HEK293T (cell line): ENCODE measurements around the gene FBXW8.

ENCODE experiments used
- CTCF ChIA-PET: fragments of 350-600 bp; formaldehyde crosslinking; extraction: SDS; loops from one replicate; lab custom pipeline; 2021; ENCODE audit warnings: antibody characterized with exemption, inconsistent platforms; lab: Yijun Ruan, JAX
- POLR2A ChIA-PET: fragments of 350-600 bp; formaldehyde crosslinking; extraction: SDS; loops from one replicate; lab custom pipeline; 2020; ENCODE audit warnings: antibody characterized with exemption, inconsistent platforms; lab: Yijun Ruan, JAX
- DNase-seq: peaks from one replicate; pipeline ENCODE4 v3.0.0; 2012; ENCODE audit warnings: mixed read lengths; ENCODE audit errors: extremely low spot score
- ARNT ChIP-seq: fragments of 450-650 bp; IDR thresholded peaks from 2 replicates; pipeline ENCODE4 v1.6.1; 2017; ENCODE audit warnings: mild to moderate bottlenecking
- BHLHE40 ChIP-seq: fragments of 450-650 bp; IDR thresholded peaks from 2 replicates; pipeline ENCODE4 v1.6.1; 2016; ENCODE audit warnings: mild to moderate bottlenecking, moderate library complexity, borderline replicate concordance
- CTBP1 ChIP-seq: fragments of 450-650 bp; IDR thresholded peaks from 2 replicates; pipeline ENCODE4 v1.6.1; 2016; ENCODE audit warnings: borderline replicate concordance
- ELF4 ChIP-seq: fragments of 450-650 bp; IDR thresholded peaks from 2 replicates; pipeline ENCODE4 v1.6.1; 2017; ENCODE audit warnings: antibody characterized with exemption
- FOXA1 ChIP-seq: fragments of 450-650 bp; IDR thresholded peaks from 2 replicates; pipeline ENCODE4 v1.6.1; 2016; ENCODE audit warnings: mild to moderate bottlenecking
- FOXK2 ChIP-seq: fragments of 450-650 bp; IDR thresholded peaks from 2 replicates; pipeline ENCODE4 v1.6.1; 2016; ENCODE audit warnings: mild to moderate bottlenecking
- FOXM1 ChIP-seq: fragments of 450-650 bp; IDR thresholded peaks from 2 replicates; pipeline ENCODE4 v1.6.1; 2017; ENCODE audit warnings: mild to moderate bottlenecking, borderline replicate concordance
- HDGF ChIP-seq: fragments of 450-650 bp; IDR thresholded peaks from 2 replicates; pipeline ENCODE4 v1.6.1; 2017; ENCODE audit warnings: antibody characterized with exemption, borderline replicate concordance
- L3MBTL2 ChIP-seq: fragments of 450-650 bp; conservative IDR thresholded peaks from 2 replicates; pipeline ENCODE4 v1.6.1; 2016; ENCODE audit warnings: mild to moderate bottlenecking
- LEF1 ChIP-seq: fragments of 450-650 bp; IDR thresholded peaks from 2 replicates; pipeline ENCODE4 v1.6.1; 2017; ENCODE audit warnings: mild to moderate bottlenecking, borderline replicate concordance
- NFRKB ChIP-seq: fragments of 450-650 bp; IDR thresholded peaks from 2 replicates; pipeline ENCODE4 v1.6.1; 2016; ENCODE audit warnings: mild to moderate bottlenecking, moderate library complexity
- PKNOX1 ChIP-seq: fragments of 450-650 bp; IDR thresholded peaks from 2 replicates; pipeline ENCODE4 v1.6.1; 2016
- SP1 ChIP-seq: fragments of 450-650 bp; IDR thresholded peaks from 2 replicates; pipeline ENCODE4 v1.6.1; 2017
- SUZ12 ChIP-seq: fragments of 450-650 bp; IDR thresholded peaks from 2 replicates; pipeline ENCODE4 v1.6.1; 2016; ENCODE audit warnings: mild to moderate bottlenecking
- TARDBP ChIP-seq: fragments of 450-650 bp; IDR thresholded peaks from 2 replicates; pipeline ENCODE4 v1.6.1; 2016
- ZNF384 ChIP-seq: fragments of 450-650 bp; IDR thresholded peaks from 2 replicates; pipeline ENCODE4 v1.6.1; 2016

FBXW8 gene

GRCh38 chr12:117032593-117033381, 122.0 kb downstream of the FBXW8 start:
- ChIA-PET CTCF (no interaction called here), POLR2A (no interaction called here)
- TF ChIP-seq FOXM1 (no peak), ELF4 (no peak), FOXA1 (no peak), FOXK2 (no peak), BHLHE40 (no peak), PKNOX1 (no peak), CTBP1 (no peak), SP1 (no peak), L3MBTL2 (no peak), ZNF384 (no peak), TARDBP (no peak), SUZ12 (no peak)
- no peak for DNase-seq

GRCh38 chr12:117033382-117034221, 122.9 kb downstream of the FBXW8 start:
- CTCF ChIA-PET: no interaction called here
- TF ChIP-seq L3MBTL2: no peak
- no peak for TF ChIP-seq TARDBP
- TF ChIP-seq FOXK2: no peak
- no peak for TF ChIP-seq ELF4
- no peak for TF ChIP-seq LEF1
- no peak for TF ChIP-seq ARNT
- no peak for TF ChIP-seq SP1
- TF ChIP-seq ZNF384: no peak
- TF ChIP-seq PKNOX1: no peak
- no peak for DNase-seq
- POLR2A ChIA-PET: no interaction called here

GRCh38 chr12:117034249-117034648, 123.5 kb downstream of the FBXW8 start:
- CTCF ChIA-PET: no interaction called here
- POLR2A ChIA-PET: no interaction called here
- TF ChIP-seq SUZ12 (no peak), TARDBP (no peak), FOXA1 (no peak), PKNOX1 (no peak), FOXK2 (no peak)
- no peak for DNase-seq

GRCh38 chr12:117034701-117035151, 124.0 kb downstream of the FBXW8 start:
- ChIA-PET POLR2A (no interaction called here), CTCF (no interaction called here)
- no peak for DNase-seq
- TF ChIP-seq SP1: no peak
- no peak for TF ChIP-seq TARDBP
- TF ChIP-seq FOXK2: no peak
- TF ChIP-seq ARNT: no peak
- TF ChIP-seq PKNOX1: no peak
- no peak for TF ChIP-seq ZNF384
- TF ChIP-seq ELF4: no peak
- TF ChIP-seq NFRKB: no peak
- TF ChIP-seq HDGF: no peak

GRCh38 chr12:117035287-117035686, 124.5 kb downstream of the FBXW8 start:
- ChIA-PET CTCF (no interaction called here), POLR2A (no interaction called here)
- DNase-seq: no peak
- TF ChIP-seq SP1 (no peak), ZNF384 (no peak), HDGF (no peak), NFRKB (no peak), SUZ12 (no peak), FOXM1 (no peak), LEF1 (no peak), ELF4 (no peak), CTBP1 (no peak)

- no peak for DNase-seq
- ChIA-PET CTCF (interaction anchor here (0.9 kb wide), 1 partner anchor 9 kb away, joined by 3 read pairs; no protein-coding TSS in a partner anchor), POLR2A (no interaction called here)
- TF ChIP-seq ELF4 (no peak), L3MBTL2 (no peak), FOXA1 (no peak), HDGF (no peak)
Observed at GRCh38 chr12:117036046-117036445, 125.3 kb downstream of the FBXW8 start.
